Neural cell (in vitro differentiated cells): Measurements from ENCODE around the gene ERC2. TPM values are rescaled to one million over a fixed set of nuclear protein-coding genes. Genes with fewer than 3 reads are reported as not detected.

ENCODE experiments used
- H2AFZ ChIP-seq: fragments of 200-600, 300-800 bp; sonication (generic), shearing (Covaris generic); 2 replicates; pipeline ENCODE4 v1.6.0; 2014; ENCODE audit warnings: low read depth, mild to moderate bottlenecking, antibody characterized with exemption, low read length, moderate library complexity
- H3F3A ChIP-seq: fragments of 200-600 bp; shearing (Covaris generic); 2 replicates; pipeline ENCODE4 v1.6.1; 2016; ENCODE audit warnings: mild to moderate bottlenecking, moderate library complexity, mixed read lengths, antibody characterized with exemption, low read length; ENCODE audit not compliant: insufficient read depth, poor library complexity, severe bottlenecking
- H3K27ac ChIP-seq: fragments of 200-600, 300-800 bp; sonication (generic), shearing (Covaris generic); 2 replicates; pipeline ENCODE4 v1.5.1; 2014; ENCODE audit warnings: mild to moderate bottlenecking, low read length, moderate library complexity
- H3K27me3 ChIP-seq: fragments of 300-800, 200-600 bp; sonication (generic), shearing (Covaris generic); 2 replicates; pipeline ENCODE4 v1.6.0; 2014; ENCODE audit warnings: mild to moderate bottlenecking, low read depth, low read length, moderate library complexity; ENCODE audit not compliant: insufficient read depth
- H3K36me3 ChIP-seq: fragments of 300-800, 200-600 bp; sonication (generic), shearing (Covaris generic); 2 replicates; pipeline ENCODE4 v1.5.1; 2014; ENCODE audit warnings: mild to moderate bottlenecking, antibody characterized with exemption, low read length, moderate library complexity; ENCODE audit not compliant: insufficient read depth
- H3K4me2 ChIP-seq: fragments of 300-800, 200-600 bp; sonication (generic), shearing (Covaris generic); 2 replicates; pipeline ENCODE4 v1.6.0; 2014; ENCODE audit warnings: mild to moderate bottlenecking, low read length
- H3K4me3 ChIP-seq: fragments of 300-800, 200-600 bp; sonication (generic), shearing (Covaris generic); 2 replicates; pipeline ENCODE4 v1.5.1; 2014; ENCODE audit warnings: mild to moderate bottlenecking, low read length, moderate library complexity
- H3K79me2 ChIP-seq: fragments of 200-600 bp; shearing (Covaris generic); replicated peaks from 2 replicates; pipeline ENCODE4 v1.6.0; 2014; ENCODE audit warnings: mild to moderate bottlenecking, low read length, moderate library complexity; ENCODE audit not compliant: insufficient read depth
- H3K9ac ChIP-seq: fragments of 300-800, 200-600 bp; sonication (generic), shearing (Covaris generic); 2 replicates; pipeline ENCODE4 v1.6.1; 2016; ENCODE audit warnings: mild to moderate bottlenecking, low read length, mixed read lengths
- H3K9me2 ChIP-seq: fragments of 200-600 bp; shearing (Covaris generic); 2 replicates; pipeline ENCODE4 v1.6.1; 2016; ENCODE audit warnings: mild to moderate bottlenecking, low read length, mixed read lengths; ENCODE audit not compliant: insufficient read depth
- H3K9me3 ChIP-seq: fragments of 200-600, 300-800 bp; sonication (generic), shearing (Covaris generic); 2 replicates; pipeline ENCODE4 v1.6.1; 2016; ENCODE audit warnings: mild to moderate bottlenecking, mixed run types, low read length, moderate library complexity, mixed read lengths
- H4K20me1 ChIP-seq: fragments of 200-600 bp; shearing (Covaris generic); 2 replicates; pipeline ENCODE4 v1.6.1; 2016; ENCODE audit warnings: mild to moderate bottlenecking, mixed run types; ENCODE audit not compliant: insufficient read depth
- EP300 ChIP-seq: fragments of 450-650 bp; conservative IDR thresholded peaks from 2 replicates; pipeline ENCODE4 v1.6.1; 2014; ENCODE audit warnings: antibody characterized with exemption, mild to moderate bottlenecking, moderate library complexity; ENCODE audit not compliant: poor library complexity, severe bottlenecking
- EZH2 ChIP-seq: fragments of 200-600, 300-800 bp; shearing (Covaris generic), sonication (generic); IDR thresholded peaks from 2 replicates; pipeline ENCODE4 v1.6.1; 2014; ENCODE audit warnings: antibody characterized with exemption, low read length, borderline replicate concordance, mild to moderate bottlenecking; ENCODE audit not compliant: insufficient read depth, poor library complexity, severe bottlenecking
- MXI1 ChIP-seq: fragments of 450-650 bp; conservative IDR thresholded peaks from 2 replicates; pipeline ENCODE4 v1.6.1; 2014; ENCODE audit warnings: antibody characterized with exemption, mild to moderate bottlenecking; ENCODE audit not compliant: poor library complexity, severe bottlenecking
- POLR2AphosphoS5 ChIP-seq: IDR thresholded peaks from 2 replicates; pipeline ENCODE4 v1.6.1; 2012
- RAD21 ChIP-seq: fragments of 450-650 bp; conservative IDR thresholded peaks from 2 replicates; pipeline ENCODE4 v1.6.1; 2014; ENCODE audit warnings: antibody characterized with exemption, mild to moderate bottlenecking, moderate library complexity
- SMC3 ChIP-seq: fragments of 450-650 bp; conservative IDR thresholded peaks from 2 replicates; pipeline ENCODE4 v1.6.1; 2014; ENCODE audit warnings: antibody characterized with exemption, mild to moderate bottlenecking, moderate library complexity; ENCODE audit not compliant: poor library complexity
- TAF1 ChIP-seq: IDR thresholded peaks from 2 replicates; pipeline ENCODE4 v1.6.1; 2012; ENCODE audit warnings: low read depth
- polyA plus RNA-seq: library from polyadenylated mRNA; depleted of rRNA; stranded (reverse); fragments of >200 nt; gene quantifications from 2 replicates; pipeline ENCODE4 v1.2.3, GENCODE V29; 2014
- TF ChIP-seq, protein P1 (sequence below): IDR thresholded peaks from 2 replicates; pipeline ENCODE4 v1.6.1; 2012; ENCODE audit warnings: borderline replicate concordance
- TF ChIP-seq, protein P2 (sequence below): fragments of 450-650 bp; IDR thresholded peaks from 2 replicates; pipeline ENCODE4 v1.5.1; 2014; ENCODE audit warnings: antibody characterized with exemption, mild to moderate bottlenecking, moderate library complexity; ENCODE audit not compliant: poor library complexity, severe bottlenecking

The ERC2 gene
- polyA plus RNA-seq, 1 donor from 2014 or later, result 60.4 TPM

DNA sequence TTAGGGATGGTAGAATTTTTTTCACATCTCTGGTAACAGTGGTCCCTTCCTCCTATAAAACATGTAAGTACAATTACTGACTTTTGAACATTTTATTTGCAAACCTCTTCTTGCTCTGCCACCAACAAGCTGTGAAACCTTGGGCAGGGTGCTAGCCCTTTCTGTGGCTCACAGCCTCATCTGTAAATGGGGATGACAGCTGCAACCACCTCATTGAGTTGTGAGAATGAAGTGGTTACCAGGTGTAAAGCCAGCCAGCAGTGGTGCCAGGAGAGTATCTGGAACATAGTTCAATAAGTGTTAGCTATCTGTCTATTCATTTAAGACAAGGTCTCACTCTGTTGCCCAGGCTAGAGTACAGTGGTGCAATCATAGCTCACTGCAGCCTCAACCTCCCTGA is 278.1 kb downstream of the ERC2 start:
- Histone ChIP-seq H3K27ac (no peak overlapping the region), H3F3A (no peaks in the 10 kb centered on the region), H3K4me3 (no peak overlapping the region), H2AFZ (no peak overlapping the region), H3K9me2 (no peaks in the 10 kb centered on the region), H4K20me1 (no peaks in the 10 kb centered on the region), H3K36me3 (no peaks in the 10 kb centered on the region), H3K9me3 (no peaks in the 10 kb centered on the region), H3K79me2 (no peaks in the 10 kb centered on the region), H3K27me3 (no peaks in the 10 kb centered on the region), H3K9ac (no peak overlapping the region), H3K4me2 (no peak overlapping the region)
- TF ChIP-seq EP300 (no peak), TAF1 (no peak), EZH2 (no peak), RAD21 (no peak), POLR2AphosphoS5 (no peak), SMC3 (no peak), MXI1 (no peak)
- TF ChIP-seq, protein P1, sequence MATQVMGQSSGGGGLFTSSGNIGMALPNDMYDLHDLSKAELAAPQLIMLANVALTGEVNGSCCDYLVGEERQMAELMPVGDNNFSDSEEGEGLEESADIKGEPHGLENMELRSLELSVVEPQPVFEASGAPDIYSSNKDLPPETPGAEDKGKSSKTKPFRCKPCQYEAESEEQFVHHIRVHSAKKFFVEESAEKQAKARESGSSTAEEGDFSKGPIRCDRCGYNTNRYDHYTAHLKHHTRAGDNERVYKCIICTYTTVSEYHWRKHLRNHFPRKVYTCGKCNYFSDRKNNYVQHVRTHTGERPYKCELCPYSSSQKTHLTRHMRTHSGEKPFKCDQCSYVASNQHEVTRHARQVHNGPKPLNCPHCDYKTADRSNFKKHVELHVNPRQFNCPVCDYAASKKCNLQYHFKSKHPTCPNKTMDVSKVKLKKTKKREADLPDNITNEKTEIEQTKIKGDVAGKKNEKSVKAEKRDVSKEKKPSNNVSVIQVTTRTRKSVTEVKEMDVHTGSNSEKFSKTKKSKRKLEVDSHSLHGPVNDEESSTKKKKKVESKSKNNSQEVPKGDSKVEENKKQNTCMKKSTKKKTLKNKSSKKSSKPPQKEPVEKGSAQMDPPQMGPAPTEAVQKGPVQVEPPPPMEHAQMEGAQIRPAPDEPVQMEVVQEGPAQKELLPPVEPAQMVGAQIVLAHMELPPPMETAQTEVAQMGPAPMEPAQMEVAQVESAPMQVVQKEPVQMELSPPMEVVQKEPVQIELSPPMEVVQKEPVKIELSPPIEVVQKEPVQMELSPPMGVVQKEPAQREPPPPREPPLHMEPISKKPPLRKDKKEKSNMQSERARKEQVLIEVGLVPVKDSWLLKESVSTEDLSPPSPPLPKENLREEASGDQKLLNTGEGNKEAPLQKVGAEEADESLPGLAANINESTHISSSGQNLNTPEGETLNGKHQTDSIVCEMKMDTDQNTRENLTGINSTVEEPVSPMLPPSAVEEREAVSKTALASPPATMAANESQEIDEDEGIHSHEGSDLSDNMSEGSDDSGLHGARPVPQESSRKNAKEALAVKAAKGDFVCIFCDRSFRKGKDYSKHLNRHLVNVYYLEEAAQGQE, result no peak
- TF ChIP-seq, protein P2, sequence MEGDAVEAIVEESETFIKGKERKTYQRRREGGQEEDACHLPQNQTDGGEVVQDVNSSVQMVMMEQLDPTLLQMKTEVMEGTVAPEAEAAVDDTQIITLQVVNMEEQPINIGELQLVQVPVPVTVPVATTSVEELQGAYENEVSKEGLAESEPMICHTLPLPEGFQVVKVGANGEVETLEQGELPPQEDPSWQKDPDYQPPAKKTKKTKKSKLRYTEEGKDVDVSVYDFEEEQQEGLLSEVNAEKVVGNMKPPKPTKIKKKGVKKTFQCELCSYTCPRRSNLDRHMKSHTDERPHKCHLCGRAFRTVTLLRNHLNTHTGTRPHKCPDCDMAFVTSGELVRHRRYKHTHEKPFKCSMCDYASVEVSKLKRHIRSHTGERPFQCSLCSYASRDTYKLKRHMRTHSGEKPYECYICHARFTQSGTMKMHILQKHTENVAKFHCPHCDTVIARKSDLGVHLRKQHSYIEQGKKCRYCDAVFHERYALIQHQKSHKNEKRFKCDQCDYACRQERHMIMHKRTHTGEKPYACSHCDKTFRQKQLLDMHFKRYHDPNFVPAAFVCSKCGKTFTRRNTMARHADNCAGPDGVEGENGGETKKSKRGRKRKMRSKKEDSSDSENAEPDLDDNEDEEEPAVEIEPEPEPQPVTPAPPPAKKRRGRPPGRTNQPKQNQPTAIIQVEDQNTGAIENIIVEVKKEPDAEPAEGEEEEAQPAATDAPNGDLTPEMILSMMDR, result no peak

DNA sequence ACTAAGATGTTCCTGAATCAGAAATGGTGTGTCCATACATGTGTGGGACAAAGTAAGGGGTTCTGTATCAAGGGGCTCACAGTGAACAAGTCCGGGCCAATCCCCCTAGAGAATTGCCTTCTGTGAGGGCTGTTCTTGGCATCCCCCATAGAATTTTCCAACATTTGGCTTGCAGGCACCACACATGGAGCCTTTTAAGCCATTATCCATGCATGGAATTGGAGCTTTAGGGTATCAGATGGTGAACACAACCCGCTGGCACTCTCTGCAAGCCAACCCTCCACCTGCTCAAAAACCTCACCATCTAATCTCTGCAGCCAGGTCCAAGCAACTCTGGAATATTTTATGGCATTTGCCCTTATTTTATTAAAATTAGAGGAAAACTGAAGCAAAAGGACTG is 278.7 kb downstream of the ERC2 start:
- TF ChIP-seq, protein P1, result no peak
- TF ChIP-seq EZH2 (no peak), RAD21 (no peak), EP300 (no peak), TAF1 (no peak), SMC3 (no peak), MXI1 (no peak), POLR2AphosphoS5 (no peak)
- TF ChIP-seq, protein P2, result no peak
- no peaks in the 10 kb centered on the region for H3K9me2 ChIP-seq
- no peak overlapping the region for H3K9ac ChIP-seq
- H3K4me2 ChIP-seq, result no peak overlapping the region
- H3K27ac ChIP-seq, result no peak overlapping the region
- no peaks in the 10 kb centered on the region for H3K27me3 ChIP-seq
- no peaks in the 10 kb centered on the region for H3K36me3 ChIP-seq
- H3K79me2 ChIP-seq, result no peaks in the 10 kb centered on the region
- no peak overlapping the region for H3K4me3 ChIP-seq
- no peaks in the 10 kb centered on the region for H3K9me3 ChIP-seq
- H3F3A ChIP-seq, result no peaks in the 10 kb centered on the region
- H2AFZ ChIP-seq, result no peak overlapping the region
- H4K20me1 ChIP-seq, result no peaks in the 10 kb centered on the region
